HG02884 (cell line): ENCODE results near the gene EFEMP2.
"Not testable (repeated sequence)": the region's sequence is repeated elsewhere in the genome, so short reads cannot be mapped to it uniquely, and the experiment has no call there.

Experiments
- ATAC-seq: cut with Tn5 transposase; IDR thresholded peaks from one replicate; pipeline ENCODE4 v1.9.1; 2021; ENCODE audit warnings: mild to moderate bottlenecking, moderate library complexity; ENCODE audit not compliant: unreplicated experiment

The EFEMP2 gene

GRCh38 chr11:65856689-65857499 is 15.7 kb downstream of the EFEMP2 start:
- no peak for ATAC-seq

- ATAC-seq = no peak
Measured at GRCh38 chr11:65855927-65856363, 16.7 kb downstream of the EFEMP2 start.

- ATAC-seq = no peak
Measured at GRCh38 chr11:65854852-65855837, 17.5 kb downstream of the EFEMP2 start.

GRCh38 chr11:65854161-65854592 is 18.4 kb downstream of the EFEMP2 start:
- no peak for ATAC-seq

- no peak for ATAC-seq
Measured at GRCh38 chr11:65853246-65853979, 19.2 kb downstream of the EFEMP2 start.

GRCh38 chr11:65852508-65853245 is 19.9 kb downstream of the EFEMP2 start:
- ATAC-seq = no peak

- ATAC-seq = no peak
Measured at GRCh38 chr11:65851811-65852507, 20.6 kb downstream of the EFEMP2 start.

GRCh38 chr11:65851083-65851579 is 21.5 kb downstream of the EFEMP2 start:
- ATAC-seq = no peak

GRCh38 chr11:65850217-65851082 is 22.1 kb downstream of the EFEMP2 start:
- no peak for ATAC-seq

- no peak for ATAC-seq
Measured at GRCh38 chr11:65849771-65850216, 22.8 kb downstream of the EFEMP2 start.

GRCh38 chr11:65849366-65849765 is 23.2 kb downstream of the EFEMP2 start:
- no peak for ATAC-seq

GRCh38 chr11:65848693-65849092 is 23.9 kb downstream of the EFEMP2 start:
- ATAC-seq = not testable (repeated sequence)

- ATAC-seq = no peak
Measured at GRCh38 chr11:65847746-65848145, 24.9 kb downstream of the EFEMP2 start.

- ATAC-seq = no peak
Measured at GRCh38 chr11:65844231-65844872, 28.2 kb downstream of the EFEMP2 start.

GRCh38 chr11:65843811-65844210 is 28.8 kb downstream of the EFEMP2 start:
- ATAC-seq = no peak

GRCh38 chr11:65842144-65842543 is 30.5 kb downstream of the EFEMP2 start:
- no peak for ATAC-seq

- ATAC-seq = no peak
Measured at GRCh38 chr11:65834202-65834601, 38.4 kb downstream of the EFEMP2 start.
